ENCODE measurements around the gene HERC6. TPM values are rescaled to one million over a fixed set of nuclear protein-coding genes. Genes with fewer than 3 reads are reported as not detected.
"Not testable (repeated sequence)": the region's sequence is repeated elsewhere in the genome, so short reads cannot be mapped to it uniquely, and the experiment has no call there.

Gene HERC6
- total RNA-seq, result 10 to 100 TPM in 4 of 6 donors, 1 to 10 TPM in 2; 6.7 to 27.2 (median 13.1) TPM

GRCh38 chr4:88378691-88379559, at the start of gene HERC6:
Gene HERC6 (plus strand): TSS chr4:88378852. CDS start chr4:88378922, 70 bp downstream.
- Histone ChIP-seq H3K4me3 (peak within 1 kb of the TSS; percentile 79 to 94 (median 85)), H3K27me3 (no peaks in the 10 kb centered on the region), H3K36me3 (no peaks in the 10 kb centered on the region), H3K27ac (peak within 1 kb of the TSS; percentile 95 to 99 (median 97)), H3K9me3 (no peaks in the 10 kb centered on the region), H3K4me1 (peaks cover 0 to 9% (median 6%) of the 10 kb centered on the region in 4 donors)
- ATAC-seq (ENCODE audit: low FRiP score in 2 of 2) (peak; percentile 96 to 97), DNase-seq (peak; percentile 85 to 94)
- peak in 2 of 4 donors; percentile 49 to 71 for TF ChIP-seq POLR2A (IDR thresholded peaks at IDR 0.05)
- TF ChIP-seq EP300 (IDR thresholded peaks at IDR 0.05), result no peak
- TF ChIP-seq, protein P1, sequence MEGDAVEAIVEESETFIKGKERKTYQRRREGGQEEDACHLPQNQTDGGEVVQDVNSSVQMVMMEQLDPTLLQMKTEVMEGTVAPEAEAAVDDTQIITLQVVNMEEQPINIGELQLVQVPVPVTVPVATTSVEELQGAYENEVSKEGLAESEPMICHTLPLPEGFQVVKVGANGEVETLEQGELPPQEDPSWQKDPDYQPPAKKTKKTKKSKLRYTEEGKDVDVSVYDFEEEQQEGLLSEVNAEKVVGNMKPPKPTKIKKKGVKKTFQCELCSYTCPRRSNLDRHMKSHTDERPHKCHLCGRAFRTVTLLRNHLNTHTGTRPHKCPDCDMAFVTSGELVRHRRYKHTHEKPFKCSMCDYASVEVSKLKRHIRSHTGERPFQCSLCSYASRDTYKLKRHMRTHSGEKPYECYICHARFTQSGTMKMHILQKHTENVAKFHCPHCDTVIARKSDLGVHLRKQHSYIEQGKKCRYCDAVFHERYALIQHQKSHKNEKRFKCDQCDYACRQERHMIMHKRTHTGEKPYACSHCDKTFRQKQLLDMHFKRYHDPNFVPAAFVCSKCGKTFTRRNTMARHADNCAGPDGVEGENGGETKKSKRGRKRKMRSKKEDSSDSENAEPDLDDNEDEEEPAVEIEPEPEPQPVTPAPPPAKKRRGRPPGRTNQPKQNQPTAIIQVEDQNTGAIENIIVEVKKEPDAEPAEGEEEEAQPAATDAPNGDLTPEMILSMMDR (IDR thresholded peaks at IDR 0.05), result peak; percentile 70 to 95 (median 90)
- TF ChIP-seq POLR2AphosphoS5 (IDR thresholded peaks at IDR 0.05), result peak; percentile 48 to 70
- 0% methylated on average over 8 to 31 of the region's 62 CpGs for WGBS, 2 donors

- Histone ChIP-seq H3K9me3 (no peaks in the 10 kb centered on the region), H3K27ac (no peak overlapping the region), H3K27me3 (no peaks in the 10 kb centered on the region), H3K4me1 (no peaks in the 10 kb centered on the region), H3K36me3 (no peaks in the 10 kb centered on the region), H3K4me3 (no peak overlapping the region)
- TF ChIP-seq POLR2A (IDR thresholded peaks at IDR 0.05) (no peak), EP300 (IDR thresholded peaks at IDR 0.05) (no peak)
- TF ChIP-seq, protein P1 (IDR thresholded peaks at IDR 0.05), result no peak
- WGBS, 2 donors, result 89 to 100% methylated on average over 1 of the region's 1 CpG
- ATAC-seq (ENCODE audit: low FRiP score in 2 of 2) (no peak), DNase-seq (no peak)
These were observed 44.8 kb upstream of the HERC6 start for GRCh38 chr4:88333741-88334405.

- no peak for DNase-seq
- ATAC-seq (ENCODE audit: low FRiP score in 2 of 2), result no peak
- no peaks in the 10 kb centered on the region for H3K27me3 ChIP-seq
These were observed 43.5 kb upstream of the HERC6 start for GRCh38 chr4:88335092-88335665.

GRCh38 chr4:88341227-88342192, 37.1 kb upstream of the HERC6 start:
- ATAC-seq (ENCODE audit: low FRiP score in 2 of 2) (peak; percentile 62 to 86), DNase-seq (peak in 1 of 2 donors; percentile 21)
- Histone ChIP-seq H3K27me3 (no peaks in the 10 kb centered on the region), H3K4me1 (no peaks in the 10 kb centered on the region), H3K9me3 (no peaks in the 10 kb centered on the region), H3K36me3 (no peaks in the 10 kb centered on the region), H3K4me3 (no peak overlapping the region), H3K27ac (no peak overlapping the region)
- 63% methylated on average over 8 of the region's 8 CpGs for WGBS, 2 donors
- peak in 1 of 2 donors; percentile 35 for TF ChIP-seq POLR2AphosphoS5 (IDR thresholded peaks at IDR 0.05)
- TF ChIP-seq, protein P1 (IDR thresholded peaks at IDR 0.05), result no peak

More at GRCh38 chr4:88335092-88335665, 43.5 kb upstream of the HERC6 start:
- no peaks in the 10 kb centered on the region for H3K36me3 ChIP-seq
- WGBS, 2 donors, result 60 to 62% methylated on average over 10 to 11 of the region's 11 CpGs
- H3K27ac ChIP-seq, result no peak overlapping the region
- TF ChIP-seq POLR2A (IDR thresholded peaks at IDR 0.05) (no peak), POLR2AphosphoS5 (IDR thresholded peaks at IDR 0.05) (no peak), EP300 (IDR thresholded peaks at IDR 0.05) (no peak)
- TF ChIP-seq, protein P1 (IDR thresholded peaks at IDR 0.05), result no peak
- H3K9me3 ChIP-seq, result no peaks in the 10 kb centered on the region
- H3K4me1 ChIP-seq, result no peaks in the 10 kb centered on the region
- H3K4me3 ChIP-seq, result no peak overlapping the region

DNA sequence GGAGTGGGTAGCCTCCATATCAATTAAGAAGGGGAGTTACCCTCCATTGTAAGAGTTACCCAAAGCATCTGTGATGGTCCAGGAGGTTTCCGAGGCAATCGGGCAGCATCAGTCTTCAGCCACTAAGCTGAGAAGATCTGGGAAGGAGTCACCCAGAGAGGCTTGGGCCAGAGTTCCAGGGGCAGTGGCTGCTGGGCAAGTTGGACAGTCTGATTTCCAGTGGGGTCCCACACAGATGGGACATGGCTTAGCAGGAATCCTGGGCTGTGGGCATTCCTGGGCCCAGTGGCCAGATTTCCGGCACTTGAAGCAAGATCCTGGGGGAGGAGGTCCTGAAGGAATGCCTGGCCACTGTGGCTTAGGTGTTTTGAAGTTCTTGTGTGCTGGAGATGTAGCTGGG, 31.8 kb upstream of the HERC6 start:
- H3K36me3 ChIP-seq; H3K4me1 ChIP-seq; H3K27me3 ChIP-seq; H3K27ac ChIP-seq; ATAC-seq (ENCODE audit: low FRiP score in 2 of 2); H3K9me3 ChIP-seq; DNase-seq; H3K4me3 ChIP-seq: not testable (repeated sequence)
- 95 to 97% methylated on average over 3 of the region's 3 CpGs for WGBS, 2 donors

GRCh38 chr4:88348761-88349160, 29.9 kb upstream of the HERC6 start:
- not testable (repeated sequence) for H3K9me3 ChIP-seq; H3K4me1 ChIP-seq; H3K27me3 ChIP-seq; H3K4me3 ChIP-seq; H3K27ac ChIP-seq; ATAC-seq (ENCODE audit: low FRiP score in 2 of 2); H3K36me3 ChIP-seq; DNase-seq
- WGBS, 2 donors, result 84 to 87% methylated on average over 7 of the region's 7 CpGs

Measured in upper lobe of left lung (tissue), 6 donors.